NCI-H345 treated with DMSO at 0.1 percent for 48 hours (cell line): ENCODE data around the gene LEUTX.
"Not testable (repeated sequence)": the region's sequence is repeated elsewhere in the genome, so short reads cannot be mapped to it uniquely, and the experiment has no call there.

Experiments used
- DNase-seq: peaks from one replicate; lab custom pipeline; 2025; ENCODE audit not compliant: unreplicated experiment; lab: John Stamatoyannopoulos, UW

Gene LEUTX, protein sequence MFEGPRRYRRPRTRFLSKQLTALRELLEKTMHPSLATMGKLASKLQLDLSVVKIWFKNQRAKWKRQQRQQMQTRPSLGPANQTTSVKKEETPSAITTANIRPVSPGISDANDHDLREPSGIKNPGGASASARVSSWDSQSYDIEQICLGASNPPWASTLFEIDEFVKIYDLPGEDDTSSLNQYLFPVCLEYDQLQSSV

GRCh38 chr19:39778763-39779162 lies at the start of gene LEUTX:
LEUTX (plus strand) TSS chr19:39778854; CDS start chr19:39778921, 67 bp downstream.
- no peak for DNase-seq

- no peak for DNase-seq
Observed at GRCh38 chr19:39729594-39729993, 49.1 kb upstream of the LEUTX start.

DNA sequence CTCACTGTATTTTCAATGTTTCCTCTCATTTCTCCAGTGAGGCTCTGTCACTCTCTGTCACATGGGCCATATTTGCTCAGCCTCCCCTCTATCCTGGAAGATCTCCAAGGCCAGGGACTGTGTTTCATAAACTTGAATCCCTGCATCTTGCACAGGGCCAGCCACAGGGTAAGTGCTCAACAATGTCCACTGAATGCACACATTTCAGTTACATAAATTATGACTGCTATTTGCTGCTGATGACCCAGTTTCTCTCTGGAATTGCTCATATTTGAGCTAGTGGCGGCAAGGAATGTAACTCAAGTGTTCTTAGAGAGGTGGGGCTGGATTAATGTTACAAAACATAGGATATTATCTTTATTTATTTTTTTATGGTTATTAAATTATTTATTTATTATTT lies 47.0 kb upstream of the LEUTX start:
- no peak for DNase-seq

- DNase-seq: no peak
Observed at GRCh38 chr19:39733841-39734240, 44.8 kb upstream of the LEUTX start.

DNA sequence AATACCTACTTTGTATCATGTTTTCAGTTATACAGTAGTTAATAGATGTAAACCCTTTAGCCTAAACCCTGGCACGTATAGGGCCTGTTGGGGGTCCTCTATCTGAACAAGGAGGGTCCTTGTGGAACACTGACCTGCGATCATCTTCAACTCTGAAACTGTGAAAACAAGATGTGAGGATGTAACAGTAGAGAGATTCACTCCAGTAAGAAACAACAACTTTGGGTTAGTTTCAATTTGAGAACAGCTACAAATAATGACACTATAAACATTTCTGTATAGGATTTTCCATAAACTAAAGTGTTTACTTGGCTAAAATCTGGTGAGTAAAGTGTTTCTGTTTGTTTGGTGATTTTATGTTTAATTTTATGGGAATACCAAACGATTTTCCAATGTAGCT lies 43.0 kb upstream of the LEUTX start:
- no peak for DNase-seq

- DNase-seq: no peak
Observed at GRCh38 chr19:39736088-39736487, 42.6 kb upstream of the LEUTX start.

DNA sequence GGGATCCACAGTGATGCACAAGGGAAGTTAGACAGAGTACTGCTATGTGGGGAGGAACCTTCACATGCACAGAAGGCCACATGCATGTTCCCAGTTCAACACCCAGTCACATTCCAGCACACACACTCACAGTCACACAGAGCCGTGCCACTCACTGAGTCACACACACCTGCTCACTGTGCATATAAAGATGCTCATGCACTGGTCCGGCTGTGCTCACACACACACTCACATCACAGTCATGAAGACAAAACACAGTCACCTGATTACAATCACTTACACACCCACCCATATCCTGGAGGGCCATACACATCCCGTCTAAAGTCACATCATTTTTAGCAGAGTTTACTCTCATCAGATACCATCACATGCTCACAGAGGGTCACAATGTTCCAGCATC lies 41.3 kb upstream of the LEUTX start:
- no peak for DNase-seq

GRCh38 chr19:39737891-39738290 lies 40.8 kb upstream of the LEUTX start, which contains the start of gene CLC:
CLC (minus strand) TSS chr19:39738029; CDS start chr19:39737952, 77 bp downstream.
- DNase-seq: no peak

DNA sequence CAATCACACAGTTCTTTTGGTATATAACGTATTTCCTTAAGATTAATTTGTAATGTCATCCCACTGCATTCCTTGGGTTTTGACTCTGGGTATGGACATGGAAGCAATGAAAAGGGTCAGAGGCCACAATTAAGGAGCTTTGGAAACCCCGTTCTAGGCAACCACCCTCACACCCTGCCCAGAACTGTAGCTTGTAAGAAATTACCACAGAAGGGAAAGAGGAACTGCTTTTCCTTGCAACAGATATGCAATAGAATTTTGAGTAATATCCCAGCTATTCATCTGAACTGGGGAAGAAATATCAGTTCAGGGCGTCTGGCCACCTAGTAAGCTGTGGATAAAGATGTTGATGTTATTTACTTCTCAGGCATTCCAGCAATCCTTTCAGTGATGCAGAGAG lies 39.8 kb upstream of the LEUTX start:
- no peak for DNase-seq

- DNase-seq: no peak
Observed at GRCh38 chr19:39740395-39740794, 38.3 kb upstream of the LEUTX start.

DNA sequence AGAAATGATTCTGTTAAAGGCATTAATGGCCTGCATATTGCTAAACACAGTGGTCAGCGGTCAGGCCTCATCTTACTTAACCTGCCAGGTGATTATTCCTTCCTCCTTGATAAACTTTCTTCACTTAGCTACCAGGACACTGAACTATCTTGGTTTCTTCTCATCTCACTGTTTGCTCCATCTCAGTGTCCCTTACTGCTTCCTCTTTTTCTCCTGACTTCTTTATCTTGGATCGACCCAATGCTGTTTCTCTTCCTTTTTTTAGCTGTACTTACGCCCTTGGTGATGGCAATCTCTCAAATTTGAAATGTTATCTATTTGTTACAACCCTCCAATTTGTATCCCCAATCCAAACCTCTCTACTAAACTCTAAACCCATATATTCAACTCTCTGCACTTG lies 33.0 kb upstream of the LEUTX start:
- no peak for DNase-seq

DNA sequence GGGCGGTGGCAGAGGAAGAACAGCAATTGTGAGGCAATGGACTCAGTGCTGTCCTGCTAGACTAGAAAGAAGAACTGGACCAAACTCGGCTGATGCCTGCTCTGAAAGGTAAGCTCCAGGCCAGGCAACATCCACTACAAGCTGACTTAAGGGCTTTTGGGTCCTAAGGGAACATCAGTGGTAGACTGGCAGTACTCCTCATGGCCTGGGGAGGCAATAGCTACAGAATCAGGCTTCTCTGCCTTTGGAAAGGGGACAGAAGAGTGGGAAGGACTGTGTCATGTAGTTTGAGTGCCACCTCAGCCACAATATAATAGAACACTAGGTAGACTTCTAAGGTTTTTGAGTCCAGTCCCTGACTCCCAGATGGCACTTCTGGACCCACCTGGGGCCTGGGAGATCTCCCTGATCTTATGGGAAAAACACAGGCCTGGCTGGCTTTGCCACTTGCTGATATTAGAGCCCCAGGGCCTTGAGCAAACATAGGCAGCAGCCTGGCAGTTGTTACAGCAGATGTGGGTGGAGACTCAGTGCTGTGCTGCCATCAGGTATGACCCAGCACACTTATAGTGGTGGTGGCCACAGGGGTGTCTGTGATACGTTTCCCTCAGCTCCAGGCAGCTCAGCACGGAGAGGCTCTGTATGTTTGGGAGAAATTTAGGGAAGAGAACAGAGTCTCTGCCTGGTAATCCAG lies 31.7 kb upstream of the LEUTX start:
- DNase-seq: no peak

GRCh38 chr19:39749981-39750380 lies 28.7 kb upstream of the LEUTX start:
- DNase-seq: no peak

DNA sequence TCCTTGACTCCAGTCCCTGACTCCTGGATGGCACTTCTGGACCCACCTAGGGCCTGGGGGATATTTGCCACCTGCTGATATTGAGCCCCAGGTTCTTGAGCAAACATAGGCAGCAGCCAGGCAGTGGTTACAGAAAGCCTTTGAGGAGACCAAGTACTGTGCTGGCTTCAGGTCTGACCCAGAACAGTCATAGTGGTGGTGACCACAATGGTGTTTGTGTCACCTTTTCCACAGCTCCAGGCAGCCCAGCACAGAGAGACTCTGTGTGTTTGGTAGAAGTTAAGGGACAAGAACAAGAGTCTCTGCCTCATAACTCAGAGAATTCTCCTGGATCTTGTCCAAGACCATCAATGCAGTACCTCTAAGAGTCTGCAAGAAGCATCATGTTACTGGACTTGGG lies 26.3 kb upstream of the LEUTX start:
- no peak for DNase-seq

- no peak for DNase-seq
Observed at GRCh38 chr19:39752795-39753194, 25.9 kb upstream of the LEUTX start.

DNA sequence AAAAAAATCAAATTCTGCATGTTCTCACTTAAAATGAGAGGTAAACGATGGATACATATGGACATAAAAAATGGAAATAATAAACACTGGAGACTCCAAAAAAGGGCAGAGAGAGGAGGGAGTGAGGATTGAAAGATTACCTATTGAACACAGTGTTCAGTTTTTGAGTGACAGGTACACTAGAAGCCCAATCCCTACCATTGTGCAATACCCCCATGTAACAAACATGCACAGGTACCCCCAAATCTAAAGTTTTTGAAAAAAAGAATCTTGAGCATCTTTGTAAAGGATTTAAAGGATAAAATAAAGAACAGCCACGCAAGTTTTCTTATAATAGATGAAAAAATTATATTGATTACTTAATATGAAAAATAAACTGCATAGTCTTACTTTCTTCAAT lies 24.1 kb upstream of the LEUTX start:
- DNase-seq: no peak

- DNase-seq: no peak
Observed at GRCh38 chr19:39754971-39755370, 23.7 kb upstream of the LEUTX start.

- no peak for DNase-seq
Observed at GRCh38 chr19:39759457-39760184, 19.0 kb upstream of the LEUTX start.

DNA sequence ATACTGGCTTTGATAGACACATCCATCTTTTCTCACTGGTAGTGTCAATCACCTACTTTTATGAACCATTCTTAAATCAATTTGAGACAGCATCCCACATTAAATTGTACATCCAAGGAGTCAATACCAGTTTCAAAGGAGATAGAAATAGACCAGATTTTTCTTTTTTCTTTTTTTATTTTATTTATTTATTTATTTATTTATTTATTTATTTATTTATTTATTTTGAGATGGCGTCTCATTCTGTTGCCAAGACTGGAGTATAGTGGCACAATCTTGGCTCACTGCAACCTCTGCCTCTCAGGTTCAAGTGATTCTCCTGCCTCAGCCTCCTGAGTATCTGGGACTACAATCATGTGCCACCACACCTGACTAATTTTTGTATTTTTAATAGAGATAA lies 16.8 kb upstream of the LEUTX start:
- not testable (repeated sequence) for DNase-seq

GRCh38 chr19:39765091-39766076 lies 13.3 kb upstream of the LEUTX start:
- no peak for DNase-seq

GRCh38 chr19:39768334-39768733 lies 10.3 kb upstream of the LEUTX start:
- no peak for DNase-seq
